AML-193 (cell line): ENCODE results near the gene NBPF11.
"Not testable (repeated sequence)": the region's sequence is repeated elsewhere in the genome, so short reads cannot be mapped to it uniquely, and the experiment has no call there.

ENCODE experiments used
- DNase-seq, 2 experiments: peaks; one replicate each; lab custom pipeline; 2025; lab: John Stamatoyannopoulos, UW

The NBPF11 gene

DNA sequence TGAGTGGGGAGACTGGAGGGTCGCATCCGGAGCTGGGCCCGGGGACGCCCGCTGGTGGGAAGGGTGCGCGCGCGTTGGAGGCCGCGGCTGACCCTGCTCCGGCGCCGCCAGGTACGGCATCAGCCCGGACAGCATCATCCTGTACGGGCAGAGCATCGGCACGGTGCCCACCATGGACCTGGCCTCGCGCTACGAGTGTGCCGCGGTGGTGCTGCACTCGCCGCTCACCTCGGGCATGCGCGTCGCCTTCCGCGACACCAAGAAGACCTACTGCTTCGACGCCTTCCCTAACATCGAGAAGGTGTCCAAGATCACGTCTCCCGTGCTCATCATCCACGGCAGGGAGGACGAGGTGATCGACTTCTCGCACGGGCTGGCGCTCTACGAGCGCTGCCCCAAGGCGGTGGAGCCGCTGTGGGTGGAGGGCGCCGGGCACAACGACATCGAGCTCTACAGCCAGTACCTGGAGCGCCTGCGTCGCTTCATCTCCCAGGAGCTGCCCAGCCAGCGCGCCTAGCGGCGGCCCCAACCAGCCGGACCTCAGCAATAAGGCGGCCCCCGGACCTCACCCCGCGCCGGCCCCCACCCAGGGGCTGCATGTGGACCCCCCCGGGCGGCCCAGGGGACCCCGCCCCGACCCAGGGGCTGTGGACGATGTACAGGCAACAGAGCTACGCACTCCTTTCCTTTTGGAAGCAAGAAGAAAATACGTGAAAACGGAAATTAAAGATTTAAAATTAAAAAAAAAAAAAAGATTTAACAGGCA, 2.8 kb downstream of the NBPF11 start:
- DNase-seq = not testable (repeated sequence)

DNA sequence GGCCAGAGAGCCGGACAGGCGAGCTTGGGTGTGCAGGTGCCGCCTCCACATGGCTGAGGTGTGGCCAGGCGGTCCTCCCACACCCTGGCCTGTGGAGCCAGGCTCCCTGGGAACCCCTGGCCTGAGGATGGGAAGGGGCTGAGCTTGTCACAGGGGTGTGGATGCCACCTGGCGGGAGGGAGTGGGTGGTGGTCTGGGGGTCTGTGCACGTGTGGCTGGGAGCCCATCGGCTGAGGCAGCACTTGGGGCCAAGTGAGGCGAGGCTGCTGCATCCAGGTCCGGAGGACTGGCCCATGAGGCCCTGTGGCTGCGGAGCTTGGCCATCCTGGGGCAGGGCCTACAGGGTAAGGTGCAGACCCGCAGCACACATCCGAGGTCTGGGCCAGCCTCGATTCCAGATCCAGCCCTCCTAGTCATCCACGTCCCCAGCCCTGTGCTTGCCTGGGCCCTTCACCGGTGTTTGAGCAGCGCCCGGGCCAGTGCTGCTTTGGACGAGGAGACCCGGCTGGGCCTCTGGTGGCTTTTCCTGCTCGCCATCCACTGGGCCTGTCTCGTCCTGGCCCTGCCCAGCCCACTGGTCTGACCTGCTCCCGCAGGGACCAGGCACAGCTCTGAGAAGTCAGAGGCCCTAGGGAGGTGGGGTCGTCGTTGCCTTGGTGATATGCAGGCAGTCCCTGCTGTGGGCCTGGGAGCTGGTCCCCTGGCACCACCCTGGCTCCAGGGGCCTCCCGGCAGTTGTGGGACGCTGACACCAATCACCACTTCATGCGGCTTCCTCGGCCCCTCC, 4.8 kb downstream of the NBPF11 start:
- not testable (repeated sequence) for DNase-seq

DNA sequence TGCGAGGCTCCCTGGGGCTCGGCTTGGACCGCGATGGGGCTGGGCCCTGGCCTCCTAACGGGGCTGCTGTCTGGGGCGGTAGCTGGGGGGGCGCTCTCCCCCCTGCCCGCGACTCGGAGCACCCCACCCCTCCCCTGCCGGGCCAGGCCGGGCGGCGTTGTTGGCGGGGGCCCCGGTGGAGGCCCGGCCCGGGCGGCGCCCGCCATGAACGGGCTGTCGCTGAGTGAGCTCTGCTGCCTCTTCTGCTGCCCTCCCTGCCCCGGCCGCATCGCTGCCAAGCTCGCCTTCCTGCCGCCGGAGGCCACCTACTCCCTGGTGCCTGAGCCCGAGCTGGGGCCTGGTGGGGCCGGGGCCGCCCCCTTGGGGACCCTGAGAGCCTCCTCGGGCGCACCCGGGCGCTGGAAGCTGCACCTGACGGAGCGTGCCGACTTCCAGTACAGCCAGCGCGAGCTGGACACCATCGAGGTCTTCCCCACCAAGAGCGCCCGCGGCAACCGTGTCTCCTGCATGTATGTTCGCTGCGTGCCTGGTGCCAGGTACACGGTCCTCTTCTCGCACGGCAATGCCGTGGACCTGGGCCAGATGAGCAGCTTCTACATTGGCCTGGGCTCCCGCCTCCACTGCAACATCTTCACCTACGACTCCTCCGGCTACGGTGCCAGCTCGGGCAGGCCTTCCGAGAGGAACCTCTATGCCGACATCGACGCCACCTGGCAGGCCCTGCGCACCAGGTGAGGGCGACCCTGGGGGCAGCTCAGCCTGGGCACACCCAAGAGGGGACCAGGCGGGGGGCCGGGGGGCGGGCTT, 5.7 kb downstream of the NBPF11 start:
- not testable (repeated sequence) for DNase-seq

DNA sequence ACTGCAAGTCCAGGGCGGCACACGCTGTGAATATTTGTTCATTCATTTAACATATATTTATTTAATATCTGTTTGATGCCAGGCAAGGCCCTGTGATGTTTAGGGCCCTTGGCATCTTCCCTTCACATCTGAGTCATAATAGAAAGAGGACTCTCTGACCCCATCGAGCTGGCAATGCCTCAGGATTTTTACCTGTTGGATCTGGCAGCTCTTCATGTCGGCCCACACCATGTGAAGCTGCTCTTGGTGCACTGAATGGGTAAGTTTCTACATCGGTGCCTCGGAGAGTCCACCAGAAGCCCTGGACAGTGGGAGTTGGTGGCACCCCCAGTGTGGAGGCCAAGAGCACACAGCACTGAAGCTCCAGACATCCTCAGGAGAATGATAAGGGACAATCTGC, 8.9 kb downstream of the NBPF11 start:
- DNase-seq = not testable (repeated sequence)

DNA sequence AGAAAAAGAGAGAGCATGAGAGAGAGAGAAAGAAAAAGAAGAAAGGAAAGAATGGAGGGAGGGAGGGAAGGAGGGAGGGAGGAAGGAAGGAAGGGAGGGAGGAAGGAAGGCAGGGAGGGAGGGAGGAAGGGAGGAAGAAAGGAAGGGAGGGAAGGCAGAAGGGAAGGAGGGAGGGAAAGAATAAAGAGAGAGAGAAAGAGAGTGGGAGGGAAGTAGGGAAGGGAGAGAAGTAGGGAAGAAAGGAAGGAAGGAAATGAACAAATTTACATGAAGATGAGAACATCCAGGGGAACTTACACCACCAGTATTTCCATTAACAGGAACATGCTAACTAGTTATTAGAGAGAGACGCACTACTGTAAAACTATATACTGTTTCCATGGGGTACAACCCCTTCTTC, 10.1 kb downstream of the NBPF11 start:
- not testable (repeated sequence) for DNase-seq

DNA sequence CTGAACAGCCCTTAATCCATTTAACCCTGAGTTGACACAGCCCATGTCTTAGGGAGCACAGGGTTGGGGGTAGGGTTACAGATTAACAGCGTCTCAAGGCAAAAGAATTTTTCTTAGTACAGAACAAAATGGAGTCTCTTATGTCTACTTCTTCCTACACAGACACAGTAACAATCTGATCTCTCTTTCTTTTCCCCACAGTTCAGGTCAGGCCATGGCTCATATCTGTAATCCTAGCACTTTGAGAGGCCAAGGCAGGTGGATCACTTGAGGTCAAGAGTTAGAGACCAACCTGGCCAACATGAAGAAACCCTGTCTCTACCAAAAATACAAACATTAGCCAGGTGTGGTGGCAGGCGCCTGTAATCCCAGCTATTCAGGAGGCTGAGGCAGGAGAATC, 13.5 kb downstream of the NBPF11 start:
- DNase-seq = not testable (repeated sequence)

DNA sequence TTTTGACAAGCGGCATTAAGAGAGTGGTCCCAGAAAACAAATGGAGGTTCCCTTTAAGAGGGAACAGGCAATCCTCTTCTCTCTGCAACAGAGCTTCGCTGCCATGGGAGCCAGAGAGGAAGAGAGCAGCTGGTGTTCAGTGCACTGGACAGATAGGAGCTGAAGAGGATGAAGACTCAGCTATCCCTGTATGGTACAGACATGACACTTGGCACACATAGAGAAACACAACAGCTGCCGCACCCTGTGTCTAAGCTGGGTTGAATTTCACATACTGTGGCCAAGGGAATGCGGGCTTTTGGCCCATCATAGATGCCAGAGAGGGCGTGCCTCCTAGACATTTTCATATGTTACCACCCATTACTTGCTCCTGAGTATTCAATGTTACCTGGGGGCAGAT, 29.7 kb downstream of the NBPF11 start:
- not testable (repeated sequence) for DNase-seq

DNA sequence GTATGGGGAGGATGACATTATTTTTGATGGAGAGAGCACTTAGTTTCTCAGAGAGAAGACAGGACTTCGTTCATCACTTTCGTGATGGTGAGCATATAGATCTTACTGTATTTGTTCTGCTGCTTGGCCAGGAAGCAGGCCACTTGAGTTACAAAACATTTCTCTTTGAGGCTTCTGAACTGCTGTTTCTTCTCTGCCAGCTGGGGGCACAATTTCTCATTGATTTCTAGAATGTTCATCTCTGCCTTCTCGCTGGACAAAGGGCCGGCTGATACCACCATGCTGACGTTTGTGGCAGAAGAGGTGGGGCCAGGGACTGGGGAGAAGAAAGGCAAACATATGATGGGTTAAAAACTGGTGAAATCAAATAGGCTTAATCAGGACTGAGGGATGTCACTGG, 31.7 kb downstream of the NBPF11 start:
- DNase-seq = peak in 1 of 2 experiments; percentile 0

DNA sequence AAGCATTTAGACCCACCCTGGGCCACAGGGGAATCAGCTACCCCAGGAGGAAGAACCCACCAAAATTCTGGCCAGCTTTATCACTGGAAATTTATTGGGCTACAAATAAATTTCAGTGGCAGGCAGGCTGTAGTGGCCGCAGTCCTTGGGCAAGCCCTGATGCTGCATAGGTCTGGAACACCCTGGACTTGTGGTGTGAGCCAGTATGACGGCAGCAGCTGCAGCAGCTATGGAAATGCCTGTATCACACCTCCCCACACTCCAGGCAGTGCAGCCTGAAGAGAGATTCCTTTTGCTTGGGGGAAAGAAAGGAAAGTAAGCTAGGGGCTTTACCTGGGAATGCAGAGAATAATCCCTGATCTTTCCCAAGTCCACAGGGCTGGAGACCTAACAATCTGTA, 56.3 kb downstream of the NBPF11 start:
- DNase-seq = not testable (repeated sequence)

DNA sequence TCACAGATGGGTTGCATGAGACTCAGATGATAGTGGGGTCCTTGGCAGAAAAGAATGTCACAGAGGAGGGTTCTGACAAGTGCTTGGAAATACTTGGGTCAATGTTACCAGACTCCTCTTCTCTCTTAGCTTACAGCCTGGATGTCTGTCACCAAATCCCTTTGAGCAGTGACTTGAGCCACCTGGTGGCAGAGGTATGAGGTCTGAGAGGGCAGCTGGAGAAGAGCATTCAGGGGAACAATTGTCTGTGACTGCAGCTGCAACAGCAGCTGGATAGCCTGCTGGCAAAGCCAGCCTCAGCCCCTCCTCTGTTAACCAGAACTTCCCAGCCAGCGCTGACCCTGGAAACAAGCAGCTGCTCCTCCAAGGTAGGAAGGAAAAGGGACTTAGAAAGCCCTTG, 65.9 kb downstream of the NBPF11 start:
- not testable (repeated sequence) for DNase-seq

DNA sequence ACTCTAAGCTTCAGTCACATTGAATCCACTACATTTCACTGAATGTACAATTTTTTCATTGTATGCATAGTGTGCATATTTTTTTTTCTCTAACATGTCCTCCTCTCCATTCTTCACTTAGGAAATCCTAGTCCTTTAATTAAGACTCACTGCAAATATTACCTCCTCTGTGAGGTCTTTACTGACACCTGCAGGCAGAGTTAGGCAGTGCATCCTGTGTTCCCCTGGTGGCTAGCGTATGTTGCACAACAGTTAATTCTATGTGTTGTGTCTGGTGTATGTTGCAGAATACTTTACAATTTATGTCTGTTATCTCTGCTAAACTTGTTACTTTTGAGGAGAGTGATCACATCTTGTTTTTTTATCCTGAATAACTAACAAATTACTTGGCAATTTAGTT, 70.9 kb downstream of the NBPF11 start:
- not testable (repeated sequence) for DNase-seq

DNA sequence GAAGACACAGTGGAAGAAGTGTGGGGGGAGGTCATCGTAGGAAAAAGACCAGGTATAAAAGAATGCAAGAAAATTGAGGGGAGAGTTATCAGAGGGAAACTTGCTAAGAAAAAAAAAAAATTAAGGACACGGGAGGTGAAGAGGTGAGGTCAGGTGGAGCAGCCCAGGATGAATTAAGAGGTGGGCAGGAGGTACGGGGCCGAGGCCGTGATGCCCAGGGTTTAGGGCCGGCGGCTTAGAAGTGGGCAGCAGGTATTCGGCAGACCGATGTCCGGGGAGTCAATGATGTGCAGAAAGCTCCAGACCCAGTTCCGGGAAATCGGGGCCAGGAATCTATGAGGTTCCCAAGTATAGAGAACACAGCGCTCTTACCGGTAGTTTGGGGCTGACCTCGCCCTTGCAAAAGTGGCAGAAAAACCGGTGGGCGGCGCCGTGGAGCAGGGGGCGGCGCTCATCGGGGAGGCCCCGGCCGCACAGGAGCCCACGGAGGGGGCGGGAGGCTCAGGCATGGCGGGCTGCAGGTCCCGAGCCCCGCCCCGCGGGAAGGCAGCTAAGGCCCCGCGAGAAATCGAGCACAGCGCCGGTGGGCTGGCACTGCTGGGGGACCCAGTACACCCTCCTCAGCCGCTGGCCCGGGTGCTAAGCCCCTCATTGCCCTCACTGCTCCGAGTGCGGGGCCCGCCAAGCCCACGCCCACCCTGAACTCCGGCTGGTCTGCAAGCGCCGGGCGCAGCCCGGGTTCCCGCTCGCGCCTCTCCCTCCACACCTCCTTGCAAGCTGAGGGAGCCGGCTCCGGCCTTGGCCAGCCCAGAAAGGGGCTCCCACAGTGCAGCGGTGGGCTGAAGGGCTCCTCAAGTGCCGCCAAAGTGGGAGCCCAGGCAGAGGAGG, 73.2 kb downstream of the NBPF11 start:
- not testable (repeated sequence) for DNase-seq

DNA sequence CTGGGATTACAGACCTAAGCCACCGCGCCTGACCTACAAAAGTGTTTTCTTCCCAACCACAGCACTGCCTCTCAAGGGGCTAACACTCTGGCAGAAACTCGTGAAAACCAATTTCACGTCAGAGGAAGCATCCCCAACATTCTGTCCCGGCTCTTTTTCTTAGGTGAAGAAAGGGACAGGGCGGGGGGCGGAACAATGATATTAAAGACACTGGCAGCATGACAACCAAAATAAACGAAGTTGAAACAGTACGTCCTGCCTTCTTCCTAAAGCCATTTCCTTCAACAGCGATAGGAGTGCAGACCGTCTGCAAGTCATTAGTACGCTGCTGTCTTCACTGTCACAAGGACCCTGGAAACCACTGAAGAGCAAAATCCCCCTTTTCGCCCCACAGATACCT, 74.0 kb downstream of the NBPF11 start:
- DNase-seq = not testable (repeated sequence)

DNA sequence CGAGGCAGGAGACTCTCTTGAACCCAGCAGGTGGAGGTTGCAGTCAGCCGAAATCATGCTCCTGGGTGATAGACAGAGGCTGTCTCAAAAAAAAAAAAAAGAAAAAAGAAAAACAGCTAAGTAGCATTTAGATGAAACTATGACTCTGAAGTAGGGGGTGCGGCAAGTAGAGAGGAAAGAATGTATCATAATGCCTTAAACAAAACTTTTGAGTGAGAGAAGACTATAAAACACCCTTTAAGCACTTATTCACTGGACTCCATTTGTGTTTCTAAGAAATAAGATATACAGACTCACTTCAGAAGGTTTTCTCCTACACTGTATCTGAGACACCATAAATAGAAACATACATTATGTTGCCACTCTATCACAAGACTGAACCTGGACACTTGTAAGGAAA, 74.6 kb downstream of the NBPF11 start:
- not testable (repeated sequence) for DNase-seq

DNA sequence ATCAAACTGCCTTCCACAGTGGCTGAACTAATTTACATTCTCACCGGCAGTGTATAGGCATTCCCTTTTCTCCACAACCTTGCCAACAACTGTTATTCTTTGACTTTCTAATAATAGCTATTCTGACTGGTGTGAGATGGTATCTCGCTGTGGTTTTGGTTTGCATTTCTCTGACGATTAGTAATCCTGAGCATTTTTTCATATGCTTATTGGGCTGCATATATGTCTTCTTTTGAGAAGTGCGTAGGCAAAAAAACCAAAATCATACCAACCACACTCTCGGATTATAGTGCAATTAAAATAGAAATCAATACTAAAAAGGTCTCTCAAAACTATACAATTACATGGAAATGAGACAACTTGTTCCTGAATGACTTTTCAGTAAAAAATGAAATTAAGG, 78.7 kb downstream of the NBPF11 start:
- not testable (repeated sequence) for DNase-seq

DNA sequence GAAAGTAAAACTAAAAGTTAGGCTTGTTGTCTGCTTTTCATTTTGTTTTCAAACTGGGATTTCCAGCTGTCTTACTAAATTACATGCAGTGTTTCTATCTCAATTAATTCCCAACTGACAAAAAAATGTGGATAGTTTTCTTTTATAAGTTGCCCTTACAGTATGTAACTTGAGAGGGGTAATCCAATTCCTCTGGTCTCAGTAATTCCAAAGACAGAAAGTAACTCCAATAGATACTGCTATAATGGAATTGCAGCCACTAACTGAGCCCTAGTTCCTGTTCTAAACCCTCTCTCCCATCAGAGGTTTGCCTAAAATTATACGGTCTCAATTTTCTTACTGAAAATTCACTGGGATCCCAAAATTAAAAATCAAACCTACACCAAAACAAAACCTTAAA, 83.5 kb downstream of the NBPF11 start:
- DNase-seq = not testable (repeated sequence)

DNA sequence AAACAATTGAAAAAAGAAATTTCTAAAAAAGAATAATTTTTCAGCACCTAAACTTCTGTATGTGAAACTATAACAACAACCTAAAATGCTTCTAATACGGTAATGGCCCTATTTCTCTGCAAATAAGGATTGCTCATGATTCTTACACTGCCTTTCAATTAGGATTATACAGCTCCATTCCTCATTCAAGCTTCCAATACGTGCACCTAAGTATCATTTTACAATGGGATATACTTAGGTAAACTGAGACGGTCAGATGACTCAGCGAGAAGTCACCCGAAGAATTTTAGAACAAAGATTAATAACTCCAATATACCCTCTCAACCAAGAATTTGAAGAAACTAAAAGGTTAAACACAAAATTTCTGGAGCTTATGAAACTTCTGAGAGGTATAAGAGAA, 83.9 kb downstream of the NBPF11 start:
- not testable (repeated sequence) for DNase-seq

DNA sequence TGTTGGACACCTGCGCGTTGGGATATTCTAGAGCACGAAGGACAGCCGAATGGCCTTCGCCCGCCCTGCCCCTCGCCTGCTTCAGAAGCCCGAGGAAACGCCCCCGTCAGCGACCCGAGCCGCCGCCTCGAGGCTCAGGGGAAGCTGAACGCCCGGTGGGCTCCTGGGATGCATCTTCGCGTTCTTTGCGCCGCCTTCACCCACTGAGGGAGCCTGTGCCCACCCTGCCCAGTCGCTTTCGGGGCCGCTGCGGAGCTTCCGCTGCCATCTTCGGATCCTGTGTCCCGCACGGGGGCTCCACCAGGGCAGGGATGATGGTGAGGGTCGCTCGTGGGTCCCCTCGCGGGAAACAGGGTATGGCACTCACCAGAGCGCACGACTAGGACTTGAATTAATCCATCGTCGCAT, 91.8 kb downstream of the NBPF11 start:
- not testable (repeated sequence) for DNase-seq

DNA sequence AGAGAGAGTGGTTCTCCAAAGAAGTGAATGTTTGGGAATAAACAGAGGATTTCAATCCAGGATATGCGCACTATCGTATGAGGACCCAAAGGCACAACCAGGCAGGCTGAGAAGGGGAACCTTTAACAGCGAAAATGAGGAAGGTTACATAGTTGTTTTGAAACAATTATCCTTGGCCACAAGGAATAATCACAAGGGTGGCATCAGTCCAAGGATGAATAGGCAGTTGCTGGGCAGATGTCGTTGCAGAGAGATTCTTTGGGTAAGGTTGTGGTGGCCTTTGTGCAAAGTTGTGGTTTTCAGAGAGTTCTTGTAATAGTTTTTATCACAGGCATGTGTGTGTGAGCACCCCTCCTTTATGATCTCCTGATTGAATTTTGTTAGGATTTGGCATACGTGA, 94.7 kb downstream of the NBPF11 start:
- DNase-seq = peak; percentile 63 to 66
